Brain microvascular endothelial cell (primary cell): ENCODE data around the gene ACAD10.
"Not testable (repeated sequence)": the region's sequence is repeated elsewhere in the genome, so short reads cannot be mapped to it uniquely, and the experiment has no call there.

ENCODE experiments used
- DNase-seq: peaks from one replicate; pipeline ENCODE4 v3.0.0-alpha.2; 2020
- H3K27ac ChIP-seq: fragments of 250-450 bp; sonication (Bioruptor Pico); 2 replicates; pipeline ENCODE4 v1.5.1; 2020; ENCODE audit warnings: mild to moderate bottlenecking, moderate library complexity
- H3K27me3 ChIP-seq: fragments of 250-450 bp; sonication (Bioruptor Pico); replicated peaks from 2 replicates; pipeline ENCODE4 v1.5.1; 2020; ENCODE audit warnings: mild to moderate bottlenecking
- H3K36me3 ChIP-seq: fragments of 250-450 bp; sonication (Bioruptor Pico); replicated peaks from 2 replicates; pipeline ENCODE4 v1.5.1; 2020; ENCODE audit warnings: mild to moderate bottlenecking
- H3K4me3 ChIP-seq: 2 replicates; pipeline ENCODE4 v1.5.1; 2011; ENCODE audit warnings: low read depth, mild to moderate bottlenecking, control low read depth, low read length, moderate library complexity
- CTCF ChIP-seq: IDR thresholded peaks from 2 replicates; pipeline ENCODE4 v1.5.1; 2011; ENCODE audit warnings: low read depth, mild to moderate bottlenecking, moderate library complexity, low read length, control low read depth, inconsistent platforms; ENCODE audit errors: missing control alignments
- in situ Hi-C: cut with HindIII; loops from 2 replicates; pipeline ENCODE4 v1.10.0; 2017; ENCODE audit warnings: low sequenced_read_pairs, low pct_ligation_motif_present

ACAD10 gene

GRCh38 chr12:111761099-111761498 lies 75.2 kb downstream of the ACAD10 start:
- in situ Hi-C loops, result no loop called here
- no peaks in the 10 kb centered on the region for H3K36me3 ChIP-seq
- H3K27ac ChIP-seq, result no peak overlapping the region
- H3K27me3 ChIP-seq, result no peaks in the 10 kb centered on the region
- TF ChIP-seq CTCF, result no peak
- no peak overlapping the region for H3K4me3 ChIP-seq
- DNase-seq, result no peak

GRCh38 chr12:111761706-111762105 lies 75.9 kb downstream of the ACAD10 start:
- no peak for DNase-seq

GRCh38 chr12:111763552-111763951 lies 77.7 kb downstream of the ACAD10 start:
- H3K27ac ChIP-seq, in situ Hi-C loops, H3K4me3 ChIP-seq, H3K36me3 ChIP-seq, DNase-seq, H3K27me3 ChIP-seq: not testable (repeated sequence)

More at GRCh38 chr12:111761706-111762105, 75.9 kb downstream of the ACAD10 start:
- Histone ChIP-seq H3K27ac (no peak overlapping the region), H3K4me3 (no peak overlapping the region), H3K36me3 (no peaks in the 10 kb centered on the region), H3K27me3 (no peaks in the 10 kb centered on the region)
- in situ Hi-C loops, result no loop called here
- TF ChIP-seq CTCF, result no peak

GRCh38 chr12:111764120-111764821 lies 78.4 kb downstream of the ACAD10 start:
- in situ Hi-C loops, result no loop called here
- DNase-seq, result no peak
- H3K4me3 ChIP-seq, result no peak overlapping the region

GRCh38 chr12:111766608-111767361 lies 80.9 kb downstream of the ACAD10 start, which contains the start of gene ALDH2:
ALDH2 (plus strand) TSS chr12:111766933; CDS start chr12:111766983, 50 bp downstream.
- H3K27me3 ChIP-seq, result no peaks in the 10 kb centered on the region
- no peak within 1 kb of the TSS for H3K27ac ChIP-seq
- in situ Hi-C loops, result no loop called here
- H3K4me3 ChIP-seq, result peak within 1 kb of the TSS; percentile 70
- no peak for DNase-seq
- H3K36me3 ChIP-seq, result no peaks in the 10 kb centered on the region
- TF ChIP-seq CTCF, result no peak

More at GRCh38 chr12:111764120-111764821, 78.4 kb downstream of the ACAD10 start:
- Histone ChIP-seq H3K27ac (no peak overlapping the region), H3K36me3 (no peaks in the 10 kb centered on the region), H3K27me3 (no peaks in the 10 kb centered on the region)
- TF ChIP-seq CTCF, result no peak

GRCh38 chr12:111767362-111768158 lies 81.7 kb downstream of the ACAD10 start:
- TF ChIP-seq CTCF, result no peak
- in situ Hi-C loops, result no loop called here
- H3K4me3 ChIP-seq, result peak overlapping the region; percentile 70
- no peaks in the 10 kb centered on the region for H3K27me3 ChIP-seq
- DNase-seq, result no peak
- no peak overlapping the region for H3K27ac ChIP-seq
- no peaks in the 10 kb centered on the region for H3K36me3 ChIP-seq
